NCI-H2227 (cell line): ENCODE measurements around the gene MRPL20.
"Not testable (repeated sequence)": the region's sequence is repeated elsewhere in the genome, so short reads cannot be mapped to it uniquely, and the experiment has no call there.

Experiments used
- DNase-seq: peaks from one replicate; lab custom pipeline; 2025; ENCODE audit not compliant: unreplicated experiment; lab: John Stamatoyannopoulos, UW

MRPL20 gene

DNA sequence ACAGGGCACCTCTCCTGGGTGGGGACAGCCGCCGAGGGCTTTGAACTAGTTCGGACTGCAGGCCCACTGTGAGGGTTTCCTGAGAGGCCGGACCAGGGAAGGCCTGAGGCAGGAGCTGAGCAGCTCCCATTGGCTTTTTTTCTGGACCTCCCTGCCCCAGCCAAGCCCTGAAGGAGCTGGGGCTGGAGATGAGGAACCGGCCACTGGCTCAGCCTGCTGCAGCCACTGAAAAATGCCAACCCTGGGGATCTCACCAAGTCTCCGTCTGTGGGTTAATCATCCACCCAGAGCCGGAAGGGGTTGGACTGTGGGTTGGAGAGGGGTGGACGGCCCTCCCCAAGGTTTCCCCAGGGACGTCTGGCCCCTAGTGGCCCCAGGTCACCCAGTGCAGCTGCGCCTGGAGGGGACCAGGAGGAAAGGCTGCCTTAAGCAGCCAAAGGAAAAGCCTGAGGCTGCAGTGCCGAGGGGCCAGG, 30.8 kb upstream of the MRPL20 start:
- no peak for DNase-seq

DNA sequence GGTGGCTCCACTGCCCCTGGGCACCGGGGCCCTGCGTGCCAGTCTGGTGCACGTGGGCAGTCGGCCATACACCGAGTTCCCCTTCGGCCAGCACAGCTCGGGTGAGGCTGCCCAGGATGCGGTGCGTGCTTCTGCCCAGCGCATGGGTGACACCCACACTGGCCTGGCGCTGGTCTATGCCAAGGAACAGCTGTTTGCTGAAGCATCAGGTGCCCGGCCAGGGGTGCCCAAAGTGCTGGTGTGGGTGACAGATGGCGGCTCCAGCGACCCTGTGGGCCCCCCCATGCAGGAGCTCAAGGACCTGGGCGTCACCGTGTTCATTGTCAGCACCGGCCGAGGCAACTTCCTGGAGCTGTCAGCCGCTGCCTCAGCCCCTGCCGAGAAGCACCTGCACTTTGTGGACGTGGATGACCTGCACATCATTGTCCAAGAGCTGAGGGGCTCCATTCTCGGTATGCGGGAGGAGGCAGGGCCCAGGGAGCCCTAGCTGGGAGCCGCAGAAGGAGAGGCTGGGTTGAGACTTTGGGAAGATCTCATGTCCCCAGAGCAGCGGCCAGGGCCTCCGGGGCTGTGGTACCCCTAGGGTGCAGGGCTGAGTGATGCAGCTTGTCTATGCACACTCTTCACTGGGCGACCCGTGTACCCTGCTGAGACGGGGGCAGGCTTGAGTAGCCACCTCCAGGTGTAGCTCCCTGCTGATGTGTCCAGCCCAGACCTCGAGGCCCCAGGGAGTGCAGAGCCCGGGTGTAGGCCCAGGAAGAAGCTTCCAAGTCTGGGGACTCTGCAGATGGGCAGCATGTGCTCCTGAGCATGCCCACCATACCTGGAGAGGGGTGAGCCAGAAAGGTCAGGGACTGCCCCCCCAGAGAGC, 30.2 kb upstream of the MRPL20 start:
- no peak for DNase-seq

DNA sequence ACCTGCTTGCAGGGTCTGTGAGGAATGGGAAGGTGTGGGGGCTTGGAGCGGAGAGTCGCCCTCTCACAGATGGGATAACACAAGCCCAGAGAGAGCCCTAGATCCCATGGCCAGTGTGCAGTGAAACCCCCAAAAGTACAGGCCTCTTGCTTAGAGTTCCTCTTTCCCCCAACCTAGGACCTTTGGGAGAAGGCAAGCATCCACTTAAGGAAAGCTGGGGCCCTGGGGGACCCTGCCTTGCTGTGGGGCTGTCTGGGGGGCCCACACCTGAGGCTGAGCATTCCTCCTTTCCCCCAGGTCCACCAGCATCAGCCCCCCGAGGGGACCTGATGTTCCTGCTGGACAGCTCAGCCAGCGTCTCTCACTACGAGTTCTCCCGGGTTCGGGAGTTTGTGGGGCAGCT, 29.5 kb upstream of the MRPL20 start:
- DNase-seq, result no peak

DNA sequence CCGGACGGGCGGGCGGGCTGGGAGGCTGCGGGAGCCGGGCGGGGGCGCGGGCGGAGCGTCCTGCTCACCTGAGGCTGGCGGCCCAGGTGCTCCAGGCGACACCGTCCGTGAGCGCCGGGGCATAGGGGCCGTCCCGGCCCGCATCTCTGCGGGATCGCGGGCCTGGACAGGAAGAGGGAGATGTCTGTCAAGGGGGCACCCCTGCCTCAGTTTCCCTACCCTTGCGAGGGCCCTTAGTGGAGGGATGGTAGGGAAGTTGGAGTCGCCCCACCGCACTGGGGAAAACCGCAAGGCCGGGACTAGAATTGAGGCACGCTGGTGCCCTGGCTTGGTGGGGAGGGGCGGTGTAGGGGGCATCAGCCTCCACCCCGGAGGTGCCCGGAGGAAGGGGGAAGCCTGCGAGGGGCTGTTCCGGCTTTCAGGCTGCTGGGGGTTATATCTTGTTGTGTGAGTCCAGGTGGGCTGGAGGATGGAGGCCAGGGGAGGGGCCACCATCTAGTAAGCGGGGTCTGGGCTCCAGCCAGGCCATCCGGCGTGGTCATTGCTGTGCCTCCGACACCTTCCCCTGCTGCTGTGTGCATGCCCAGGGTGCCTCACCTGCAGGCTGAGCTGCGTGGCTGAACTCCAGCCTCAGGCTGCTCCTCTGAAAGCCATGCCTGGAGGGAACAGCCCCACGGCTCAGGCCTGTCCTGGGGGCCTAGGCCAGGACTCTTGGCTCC, 29.0 kb upstream of the MRPL20 start:
- DNase-seq, result no peak

DNA sequence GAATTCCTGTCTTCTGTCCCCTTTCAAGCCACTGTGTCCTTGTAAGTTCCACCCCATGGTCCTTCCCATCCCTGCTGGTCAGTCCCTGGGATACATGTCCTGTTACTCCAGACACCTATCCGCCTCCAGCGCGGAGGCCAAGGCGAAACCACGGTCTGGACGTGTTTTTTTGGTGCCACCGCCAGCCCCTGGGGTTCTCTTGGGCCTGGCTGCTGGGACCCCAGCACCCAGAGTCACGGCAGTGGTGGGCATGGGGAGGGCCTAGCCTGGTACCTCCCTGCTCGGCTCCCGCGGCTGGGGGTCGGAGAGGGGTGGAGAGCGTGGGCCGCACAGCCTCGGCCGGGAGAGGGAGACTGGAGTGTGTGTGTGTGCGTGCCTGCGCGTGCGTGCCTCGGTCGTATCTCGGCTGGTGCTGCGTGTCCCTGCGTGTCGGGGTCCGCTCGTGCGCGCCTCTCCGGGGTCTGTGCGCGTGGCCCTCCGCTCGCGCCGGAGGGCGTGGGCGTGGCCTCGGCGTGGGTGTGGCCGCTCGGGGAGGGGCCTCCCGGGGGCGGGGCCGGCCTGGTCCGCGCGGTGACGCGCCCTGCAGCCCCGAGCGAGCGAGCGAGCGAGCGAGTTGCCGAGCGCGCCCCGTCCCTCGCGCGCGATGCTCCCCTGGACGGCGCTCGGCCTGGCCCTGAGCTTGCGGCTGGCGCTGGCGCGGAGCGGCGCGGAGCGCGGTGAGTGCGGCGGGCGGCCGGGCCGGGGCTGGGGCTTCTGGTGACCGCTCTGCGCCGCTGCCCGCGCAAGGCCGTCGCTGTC, 28.2 kb upstream of the MRPL20 start, which contains the start of gene VWA1:
VWA1 (plus strand) TSS at position 585 of the 798 bp plus-strand sequence; CDS start at position 644, 59 bp downstream.
- peak; percentile 90 for DNase-seq

DNA sequence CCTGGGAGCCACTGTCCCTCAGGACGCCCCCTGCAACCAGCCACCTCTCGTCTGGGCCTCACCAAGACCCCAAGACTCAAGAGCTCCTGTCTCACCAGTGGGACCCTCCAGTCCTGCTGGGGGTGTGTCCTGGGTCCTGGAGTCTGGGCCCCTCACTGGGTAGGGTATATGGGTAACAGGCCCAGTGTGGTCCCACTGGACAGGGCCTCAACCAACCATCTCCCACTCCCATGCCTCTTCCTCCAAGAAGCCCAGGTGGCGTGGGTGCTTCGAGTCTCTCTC, 27.7 kb upstream of the MRPL20 start:
- DNase-seq, result no peak

DNA sequence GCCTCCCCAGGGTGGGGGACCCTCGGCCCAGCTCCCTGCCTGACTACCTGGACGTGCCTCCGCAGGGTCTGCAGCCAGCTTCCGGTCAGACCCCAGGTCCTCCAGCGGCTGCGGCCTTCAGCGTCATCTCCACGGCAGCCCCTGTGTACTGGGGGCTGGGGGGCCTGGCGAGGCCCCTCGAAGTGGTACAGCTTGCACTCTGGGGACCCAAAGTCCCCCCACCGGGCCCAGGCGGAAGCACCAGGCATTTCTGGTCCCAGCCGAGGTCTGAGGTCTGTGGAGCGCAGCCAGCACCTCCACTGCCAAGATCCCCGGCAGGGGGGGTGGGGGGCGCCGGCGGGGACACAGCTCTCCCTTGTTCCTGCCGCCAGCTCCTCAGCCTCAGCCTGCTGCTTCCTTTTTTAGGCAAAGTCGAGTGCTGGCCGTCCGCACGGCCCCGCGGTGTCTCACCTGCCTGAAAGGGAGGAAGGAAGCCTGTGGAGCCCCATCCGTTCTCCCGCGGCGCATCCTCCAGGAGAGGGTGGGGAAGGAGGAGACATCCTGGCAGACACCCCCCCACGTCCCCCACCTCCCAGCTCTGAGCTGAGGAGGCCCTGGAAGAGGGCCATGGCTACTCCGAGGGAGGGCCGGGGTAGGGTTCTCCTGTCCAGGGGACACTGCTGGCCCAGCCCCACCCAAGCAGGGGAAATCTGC, 27.2 kb upstream of the MRPL20 start:
- DNase-seq, result no peak

DNA sequence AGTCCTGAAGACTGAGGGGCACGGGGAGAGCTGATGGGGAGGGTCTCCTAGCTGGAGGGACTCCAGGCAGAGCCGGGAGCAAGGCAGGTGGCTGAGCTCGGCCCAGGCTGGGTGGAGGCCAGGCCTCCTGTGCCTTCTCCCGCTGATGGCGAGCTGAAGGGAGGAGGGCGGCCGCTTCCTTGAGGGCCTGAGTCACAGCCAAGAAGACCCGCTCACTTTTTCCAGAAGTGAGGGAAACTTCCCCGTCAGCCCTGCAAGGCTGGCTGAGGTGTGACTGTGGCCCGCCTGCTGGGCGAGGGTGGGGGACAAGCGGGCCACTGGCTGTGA, 26.7 kb upstream of the MRPL20 start:
- no peak for DNase-seq

DNA sequence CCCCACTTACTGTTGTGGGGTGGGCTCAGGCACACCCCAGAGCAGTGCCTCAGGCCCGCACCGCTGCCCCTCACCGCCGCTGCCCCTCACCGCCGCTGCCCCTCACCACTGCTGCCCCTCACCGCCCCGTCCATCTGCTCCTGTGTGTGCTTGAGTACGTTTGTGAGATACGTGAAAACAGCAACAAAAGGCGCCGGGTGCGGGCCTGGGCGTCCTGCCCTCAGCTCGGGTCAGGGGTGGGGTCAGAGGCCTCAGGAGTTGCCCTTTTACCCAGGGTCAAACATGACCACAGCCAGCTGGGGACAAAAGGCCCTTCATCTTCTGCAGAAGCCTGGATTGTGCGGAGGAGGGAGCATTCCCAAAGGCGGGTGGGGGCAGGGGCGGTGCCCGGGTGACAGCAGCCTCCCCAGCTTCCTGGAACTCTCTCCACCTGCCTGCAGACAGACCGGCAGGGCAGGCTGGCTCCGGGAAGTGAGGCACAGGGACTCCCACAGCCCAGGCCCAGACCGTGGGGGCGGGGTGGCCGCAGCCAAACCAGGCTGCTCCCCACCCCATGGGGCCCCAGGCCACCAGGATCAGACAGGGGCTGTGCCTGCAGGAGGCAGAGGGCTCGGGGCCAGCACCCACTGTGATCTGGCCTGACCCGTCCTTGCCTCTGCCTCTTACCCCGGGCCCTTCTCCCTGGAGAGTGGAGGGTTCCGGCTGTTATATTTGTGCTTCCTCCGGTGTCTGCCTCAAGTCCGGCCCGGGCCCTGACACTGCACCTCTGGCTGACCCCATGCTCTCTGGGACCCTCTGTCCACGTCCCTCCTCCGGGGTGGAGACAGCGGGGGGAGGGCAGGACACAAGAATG, 26.1 kb upstream of the MRPL20 start:
- DNase-seq, result peak; percentile 36

DNA sequence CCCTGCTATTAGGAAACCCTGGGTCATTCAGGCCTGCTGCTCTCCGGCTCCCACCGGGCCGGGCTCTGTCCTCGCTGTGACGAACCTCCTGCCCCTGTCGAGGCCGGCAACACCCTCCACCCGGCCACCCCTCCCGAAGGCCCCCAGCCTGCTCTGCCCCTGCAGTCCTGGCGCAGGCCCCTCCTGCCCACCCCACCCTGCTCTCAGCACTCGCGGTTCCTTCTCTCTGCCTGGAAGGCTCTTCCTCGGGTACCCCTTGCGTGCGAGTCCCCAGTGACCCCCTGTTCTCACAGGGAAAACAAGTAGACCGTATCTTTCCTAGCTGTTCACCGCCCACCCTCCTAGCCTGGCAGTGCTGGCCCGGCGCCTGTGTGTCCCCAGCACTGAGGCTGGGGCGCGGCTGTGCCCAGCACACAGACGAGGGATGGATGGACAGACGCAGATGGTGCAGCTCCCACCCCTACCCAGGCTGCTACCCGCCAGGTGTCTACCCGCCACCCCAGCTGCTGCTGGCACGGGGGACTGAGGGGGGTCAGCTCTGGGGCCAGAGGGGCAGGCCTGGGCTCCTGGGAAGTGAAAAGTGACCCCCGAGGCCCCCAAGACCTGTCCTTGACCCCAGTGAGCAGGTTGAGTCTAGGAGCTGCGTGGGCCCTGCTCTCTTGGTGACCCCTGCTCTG, 25.3 kb upstream of the MRPL20 start:
- DNase-seq, result no peak

DNA sequence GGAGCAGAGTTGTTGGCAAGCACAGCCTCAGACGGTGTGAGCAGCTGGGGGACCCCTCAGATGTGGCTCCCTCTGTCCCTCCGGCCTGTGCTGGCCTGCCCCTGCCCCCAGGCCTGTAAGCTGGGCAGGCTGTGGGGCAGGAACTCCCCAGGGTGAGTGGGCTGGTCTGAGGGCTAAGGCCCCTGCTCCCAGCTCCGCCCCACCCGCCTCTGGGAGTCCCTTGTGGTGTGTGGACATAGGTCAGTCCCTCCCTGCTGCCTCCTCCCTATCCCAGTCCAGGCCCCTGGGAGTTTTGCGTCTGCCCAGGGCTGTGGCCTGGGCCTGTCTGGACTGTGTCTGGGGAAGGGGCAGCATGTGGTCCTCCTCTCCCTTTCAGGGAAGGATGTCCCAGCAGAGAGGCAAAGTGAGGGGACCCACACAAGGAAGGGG, 24.8 kb upstream of the MRPL20 start:
- no peak for DNase-seq

DNA sequence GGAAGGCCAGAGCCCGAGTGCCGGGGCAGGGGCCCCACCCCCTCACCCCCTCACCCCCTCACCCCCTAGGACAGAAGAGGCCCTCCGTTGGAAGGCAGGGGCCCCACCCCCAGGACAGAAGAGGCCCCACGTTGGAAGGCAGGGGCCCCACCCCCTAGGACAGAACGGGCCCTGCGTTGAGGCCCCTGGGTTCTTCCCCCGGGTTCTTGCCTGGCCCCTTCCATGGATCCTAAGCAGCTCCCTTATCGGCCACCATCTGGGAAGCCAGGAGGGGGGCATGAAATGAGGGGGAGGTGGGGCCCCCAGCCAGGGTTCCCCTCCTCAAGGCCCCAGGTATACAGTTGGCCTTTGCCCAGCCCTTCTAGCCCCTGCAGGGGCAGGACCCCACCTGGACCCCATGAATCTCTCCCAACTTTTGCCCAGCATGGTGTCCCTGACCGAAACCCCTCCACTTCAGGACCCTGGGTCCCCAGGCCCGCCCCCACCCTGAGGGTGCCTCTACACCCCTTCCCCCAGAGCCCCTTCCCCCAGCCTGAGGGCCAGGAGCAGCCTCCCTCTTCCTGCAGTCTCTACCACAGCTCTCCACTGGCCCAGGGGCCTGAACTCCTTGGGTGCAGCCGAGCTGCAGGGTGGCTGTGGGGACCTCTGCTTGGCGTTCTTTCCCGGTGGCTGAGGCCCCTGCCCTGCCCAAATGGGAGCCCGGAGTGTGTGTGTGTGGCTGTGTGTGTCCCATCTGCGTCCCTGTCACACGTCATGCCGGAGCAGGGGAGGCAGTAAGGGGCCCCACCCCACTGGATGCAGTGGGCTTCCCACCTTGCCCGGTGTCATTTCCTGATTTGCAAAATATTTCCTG, 24.1 kb upstream of the MRPL20 start:
- no peak for DNase-seq

DNA sequence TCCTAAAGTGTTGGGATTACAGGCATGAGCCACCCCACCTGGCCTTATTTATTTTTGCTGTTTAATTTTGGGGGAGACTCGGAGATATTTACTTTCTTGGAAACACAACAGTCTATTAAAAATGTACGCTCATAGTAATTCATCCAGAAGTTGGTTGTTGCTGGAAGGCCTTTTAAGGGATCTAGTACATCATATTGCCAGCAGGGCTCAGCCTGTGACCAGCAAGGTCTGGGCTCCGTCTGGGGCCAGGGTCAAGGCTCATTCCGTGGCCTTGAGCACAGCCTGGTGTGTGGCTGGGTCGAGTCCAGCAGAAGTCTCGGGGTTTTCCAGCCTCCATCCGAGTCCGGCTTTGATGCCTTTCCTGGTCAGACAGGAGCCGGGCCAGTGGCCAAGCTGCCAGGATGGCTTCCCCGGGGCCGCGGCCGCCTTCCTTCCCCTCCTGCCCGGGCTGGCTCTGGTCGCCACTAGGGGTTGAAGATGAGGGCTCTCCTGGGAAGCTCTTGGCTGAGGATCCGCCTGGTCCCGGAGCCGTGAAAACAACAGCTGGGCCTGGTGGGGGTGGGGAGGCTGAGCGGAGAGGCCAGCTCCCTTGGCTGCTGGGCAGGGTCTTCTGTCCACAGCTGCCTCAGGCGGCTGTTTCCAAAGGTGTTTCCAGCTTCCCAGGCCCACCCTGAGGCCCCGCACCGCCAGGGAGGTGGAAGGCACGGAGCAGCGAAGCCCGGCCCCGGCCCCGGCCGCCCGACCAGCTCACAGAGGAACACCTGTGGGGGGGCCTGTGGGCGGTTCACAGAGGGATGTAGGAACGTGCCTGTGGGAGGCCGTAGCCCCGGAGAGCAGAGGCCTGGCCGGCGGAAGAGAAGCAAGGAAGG, 23.3 kb upstream of the MRPL20 start:
- peak; percentile 62 for DNase-seq

DNA sequence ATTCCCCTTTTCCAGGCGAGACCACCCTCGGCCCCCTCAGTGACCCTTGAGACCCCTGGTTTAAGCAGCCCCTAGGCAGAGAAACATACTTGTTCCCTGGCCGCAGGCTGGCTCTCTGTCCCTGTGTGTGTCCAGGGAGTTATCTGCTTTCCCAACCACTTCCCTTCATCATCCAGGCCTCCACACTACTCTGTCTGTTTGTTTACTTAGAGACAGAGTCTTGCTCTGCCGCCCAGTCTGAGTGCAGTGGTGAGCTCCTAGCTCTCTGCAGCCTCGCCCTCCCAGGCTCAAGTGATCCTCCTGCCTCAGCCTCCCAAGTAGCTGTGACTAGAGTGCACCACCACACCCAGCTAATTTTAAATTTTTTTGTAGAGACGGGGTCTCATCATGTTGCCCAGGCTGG, 22.6 kb upstream of the MRPL20 start:
- no peak for DNase-seq

DNA sequence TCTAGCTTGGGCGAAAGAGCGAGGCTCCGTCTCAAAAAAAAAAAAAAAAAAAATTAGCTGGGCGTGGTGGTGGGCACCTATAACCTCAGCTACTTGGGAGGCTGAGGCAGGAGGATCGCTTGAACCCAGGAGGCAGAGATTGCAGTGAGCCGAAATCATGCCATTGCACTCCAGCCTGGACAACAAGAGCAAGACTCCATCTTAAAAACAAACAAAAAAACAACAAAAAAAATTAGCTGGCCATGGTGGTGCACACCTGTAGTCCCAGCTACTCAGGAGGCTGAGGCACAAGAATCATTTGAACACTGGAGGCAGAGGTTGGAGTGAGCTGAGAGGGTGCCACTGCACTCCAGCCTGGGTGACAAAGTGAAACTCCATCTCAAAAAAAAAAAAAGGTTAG, 21.9 kb upstream of the MRPL20 start:
- DNase-seq, result not testable (repeated sequence)

DNA sequence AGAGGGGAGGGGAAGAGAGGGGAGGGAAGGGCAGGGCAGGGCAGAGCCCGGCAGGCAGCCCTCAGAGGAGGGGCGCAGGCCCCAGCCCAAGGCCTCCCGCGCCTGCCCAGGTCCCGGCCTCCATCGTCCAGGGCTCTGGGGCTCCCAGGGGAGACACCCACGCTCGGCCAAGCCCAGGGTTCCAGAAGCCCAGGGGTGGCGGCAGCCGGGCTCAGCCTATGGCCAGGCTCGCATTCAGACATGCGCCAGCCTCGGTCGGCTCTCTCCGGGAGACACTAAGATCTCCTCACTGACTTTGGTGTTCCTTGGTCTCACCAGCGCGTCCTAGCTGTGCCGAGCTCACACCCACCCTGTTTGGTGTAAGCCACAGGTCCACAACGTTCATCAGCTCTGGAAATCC, 21.1 kb upstream of the MRPL20 start:
- no peak for DNase-seq

DNA sequence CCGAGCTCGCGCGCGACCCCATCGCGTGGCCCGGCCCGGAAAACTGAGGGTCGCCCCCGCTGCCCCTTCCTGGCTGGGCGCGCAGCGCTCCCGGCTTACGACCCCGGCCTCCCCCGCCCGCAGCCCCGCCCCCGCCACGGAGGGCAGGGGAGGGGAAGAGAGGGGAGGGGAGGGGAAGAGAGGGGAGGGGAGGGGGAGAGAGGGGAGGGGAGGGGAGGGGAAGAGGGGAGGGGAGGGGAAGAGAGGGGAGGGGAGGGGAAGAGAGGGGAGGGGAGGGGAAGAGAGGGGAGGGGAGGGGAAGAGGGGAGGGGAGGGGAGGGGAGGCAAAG, 20.7 kb upstream of the MRPL20 start:
- DNase-seq, result peak; percentile 47
